ENCODE data around the gene SHANK2.

The SHANK2 gene

GRCh38 chr11:71252269-71252769 lies at the start of gene SHANK2:
TSS of gene SHANK2 (minus strand) at chr11:71252577. CDS start at chr11:71147326, 105,251 bp downstream.
- TF ChIP-seq, protein P1, sequence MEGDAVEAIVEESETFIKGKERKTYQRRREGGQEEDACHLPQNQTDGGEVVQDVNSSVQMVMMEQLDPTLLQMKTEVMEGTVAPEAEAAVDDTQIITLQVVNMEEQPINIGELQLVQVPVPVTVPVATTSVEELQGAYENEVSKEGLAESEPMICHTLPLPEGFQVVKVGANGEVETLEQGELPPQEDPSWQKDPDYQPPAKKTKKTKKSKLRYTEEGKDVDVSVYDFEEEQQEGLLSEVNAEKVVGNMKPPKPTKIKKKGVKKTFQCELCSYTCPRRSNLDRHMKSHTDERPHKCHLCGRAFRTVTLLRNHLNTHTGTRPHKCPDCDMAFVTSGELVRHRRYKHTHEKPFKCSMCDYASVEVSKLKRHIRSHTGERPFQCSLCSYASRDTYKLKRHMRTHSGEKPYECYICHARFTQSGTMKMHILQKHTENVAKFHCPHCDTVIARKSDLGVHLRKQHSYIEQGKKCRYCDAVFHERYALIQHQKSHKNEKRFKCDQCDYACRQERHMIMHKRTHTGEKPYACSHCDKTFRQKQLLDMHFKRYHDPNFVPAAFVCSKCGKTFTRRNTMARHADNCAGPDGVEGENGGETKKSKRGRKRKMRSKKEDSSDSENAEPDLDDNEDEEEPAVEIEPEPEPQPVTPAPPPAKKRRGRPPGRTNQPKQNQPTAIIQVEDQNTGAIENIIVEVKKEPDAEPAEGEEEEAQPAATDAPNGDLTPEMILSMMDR (IDR thresholded peaks at IDR 0.05; ENCODE audit: insufficient read depth, low read length, poor library complexity, severe bottlenecking) = no peak
- no peak for TF ChIP-seq EZH2phosphoT487 (conservative IDR thresholded peaks at IDR 0.05; ENCODE audit: low read length)
- H3K79me2 ChIP-seq (ENCODE audit: insufficient read depth, low read length) = no peaks in the 10 kb centered on the region
- peak within 1 kb of the TSS; percentile 53 for H3K9ac ChIP-seq (ENCODE audit: low read length)
- no peaks in the 10 kb centered on the region for H3K36me3 ChIP-seq (ENCODE audit: low read length)
- peak within 1 kb of the TSS; percentile 52 for H3K4me3 ChIP-seq (ENCODE audit: insufficient read depth, low read length, poor library complexity, severe bottlenecking)
- peak within 1 kb of the TSS; percentile 41 for H3K27ac ChIP-seq (ENCODE audit: low read depth, low read length)
- no peaks in the 10 kb centered on the region for H3K9me3 ChIP-seq (ENCODE audit: insufficient read depth, low read length)
- H2AFZ ChIP-seq (ENCODE audit: low read depth, low read length, severe bottlenecking) = peak within 1 kb of the TSS; percentile 51
- H4K20me1 ChIP-seq (ENCODE audit: low read depth, low read length) = no peaks in the 10 kb centered on the region
- peak within 1 kb of the TSS; percentile 72 for H3K4me2 ChIP-seq (ENCODE audit: low read depth, low read length, poor library complexity, severe bottlenecking)
- 0 out of 2 replicates have a peak, but pooled peaks cover 6% of the 10 kb centered on the region for H3F3A ChIP-seq (ENCODE audit: insufficient read depth)
- H3K9me2 ChIP-seq (replicated peaks; ENCODE audit: insufficient read depth, low read length) = no peaks in the 10 kb centered on the region
- H3K27me3 ChIP-seq (ENCODE audit: low read length) = no peaks in the 10 kb centered on the region

DNA sequence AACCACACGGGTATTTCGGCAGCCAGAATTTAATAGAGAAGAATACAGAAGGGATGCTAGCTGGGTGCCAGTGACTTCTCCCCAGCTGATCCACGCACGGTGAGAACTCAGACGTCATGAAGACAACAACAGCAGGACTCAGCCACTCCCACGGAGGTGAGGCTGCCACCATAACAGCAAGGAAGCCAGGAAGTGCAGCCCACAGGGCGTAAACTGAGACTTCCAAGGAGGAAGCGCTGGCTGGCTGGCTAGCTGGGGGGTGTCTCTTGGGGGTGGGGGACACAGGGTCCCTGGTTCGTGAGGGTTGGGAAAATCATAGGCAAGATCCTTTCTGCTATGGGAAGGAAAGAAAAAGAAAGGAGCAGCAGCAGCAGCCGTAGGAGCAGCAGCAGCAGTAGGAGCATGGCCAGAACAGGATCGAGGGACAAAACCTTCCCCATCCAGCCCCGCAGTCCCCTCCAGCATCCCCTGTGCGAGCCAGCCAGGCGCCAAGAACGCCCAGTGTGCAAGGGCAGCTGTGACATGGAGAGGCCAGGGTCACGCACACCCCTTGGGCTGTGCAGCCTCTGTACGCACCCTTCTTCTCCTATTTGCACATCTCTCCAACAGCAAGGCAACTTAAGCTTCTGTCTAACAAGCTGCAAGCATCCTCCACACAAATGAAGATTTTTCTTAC lies 49.6 kb upstream of the SHANK2 start:
- H3K9me2 ChIP-seq (replicated peaks; ENCODE audit: insufficient read depth, low read length) = no peaks in the 10 kb centered on the region
- TF ChIP-seq, protein P1 (IDR thresholded peaks at IDR 0.05; ENCODE audit: insufficient read depth, low read length, poor library complexity, severe bottlenecking) = no peak
- no peak for TF ChIP-seq EZH2phosphoT487 (conservative IDR thresholded peaks at IDR 0.05; ENCODE audit: low read length)
- no peaks in the 10 kb centered on the region for H3F3A ChIP-seq (ENCODE audit: insufficient read depth)
- H3K27ac ChIP-seq (ENCODE audit: low read depth, low read length) = no peak overlapping the region
- H3K9ac ChIP-seq (ENCODE audit: low read length) = no peak overlapping the region
- H3K79me2 ChIP-seq (ENCODE audit: insufficient read depth, low read length) = no peaks in the 10 kb centered on the region
- no peaks in the 10 kb centered on the region for H3K27me3 ChIP-seq (ENCODE audit: low read length)
- no peaks in the 10 kb centered on the region for H4K20me1 ChIP-seq (ENCODE audit: low read depth, low read length)
- no peak overlapping the region for H3K4me2 ChIP-seq (ENCODE audit: low read depth, low read length, poor library complexity, severe bottlenecking)
- no peaks in the 10 kb centered on the region for H3K36me3 ChIP-seq (ENCODE audit: low read length)
- no peak overlapping the region for H2AFZ ChIP-seq (ENCODE audit: low read depth, low read length, severe bottlenecking)
- no peak overlapping the region for H3K4me3 ChIP-seq (ENCODE audit: insufficient read depth, low read length, poor library complexity, severe bottlenecking)
- H3K9me3 ChIP-seq (ENCODE audit: insufficient read depth, low read length) = no peaks in the 10 kb centered on the region

GRCh38 chr11:71301046-71301857 lies 48.9 kb upstream of the SHANK2 start:
- Histone ChIP-seq H3K4me3 (ENCODE audit: insufficient read depth, low read length, poor library complexity, severe bottlenecking) (no peak overlapping the region), H3K4me2 (ENCODE audit: low read depth, low read length, poor library complexity, severe bottlenecking) (no peak overlapping the region), H3K9ac (ENCODE audit: low read length) (no peak overlapping the region), H3F3A (ENCODE audit: insufficient read depth) (no peaks in the 10 kb centered on the region), H3K79me2 (ENCODE audit: insufficient read depth, low read length) (no peaks in the 10 kb centered on the region), H3K9me3 (ENCODE audit: insufficient read depth, low read length) (no peaks in the 10 kb centered on the region), H3K9me2 (replicated peaks; ENCODE audit: insufficient read depth, low read length) (no peaks in the 10 kb centered on the region), H3K27ac (ENCODE audit: low read depth, low read length) (no peak overlapping the region), H3K27me3 (ENCODE audit: low read length) (no peaks in the 10 kb centered on the region), H4K20me1 (ENCODE audit: low read depth, low read length) (no peaks in the 10 kb centered on the region), H2AFZ (ENCODE audit: low read depth, low read length, severe bottlenecking) (no peak overlapping the region), H3K36me3 (ENCODE audit: low read length) (no peaks in the 10 kb centered on the region)
- no peak for TF ChIP-seq EZH2phosphoT487 (conservative IDR thresholded peaks at IDR 0.05; ENCODE audit: low read length)
- TF ChIP-seq, protein P1 (IDR thresholded peaks at IDR 0.05; ENCODE audit: insufficient read depth, low read length, poor library complexity, severe bottlenecking) = no peak
